Breast epithelium (tissue), 3 donors: ENCODE results near the gene SDK1.

Source experiments
- CTCF ChIP-seq, 3 donors: fragments of 450-650 bp; IDR thresholded peaks; one replicate each; pipeline ENCODE4 v1.5.1; 2016 to 2017; ENCODE audit warnings: antibody characterized with exemption in 3 of 3, mild to moderate bottlenecking in 3 of 3, moderate library complexity in 3 of 3
- POLR2A ChIP-seq: fragments of 450-650 bp; IDR thresholded peaks from one replicate; pipeline ENCODE4 v1.6.1; 2016; ENCODE audit warnings: antibody characterized with exemption, mild to moderate bottlenecking, moderate library complexity
- POLR2AphosphoS5 ChIP-seq, 3 donors: sonication (generic); formaldehyde crosslinking; IDR thresholded peaks; one replicate each; pipeline ENCODE4 v1.6.1; 2017; ENCODE audit warnings: antibody characterized with exemption in 3 of 3

- TF ChIP-seq CTCF (IDR thresholded peaks at IDR 0.05), result no peak
- TF ChIP-seq POLR2A, result no peak
- no peak for TF ChIP-seq POLR2AphosphoS5 (IDR thresholded peaks at IDR 0.05)
Measured at GRCh38 chr7:4235596-4235995, 934.5 kb downstream of the SDK1 start.
